Activated CD8-positive, alpha-beta memory T cell treated with anti-CD3 and anti-CD28 coated beads for 36 hours (primary cell): Measurements from ENCODE around the gene CLSTN3. TPM values are rescaled to one million over a fixed set of nuclear protein-coding genes. Genes with fewer than 3 reads are reported as not detected.

Experiments
- CTCF ChIA-PET: fragments of 350-600 bp; sonication (Branson Sonifier 250); formaldehyde crosslinking; loops from one replicate; lab custom pipeline; 2021; ENCODE audit warnings: antibody characterized with exemption; lab: Charles Lee
- POLR2A ChIA-PET: fragments of 350-600 bp; sonication (Branson Sonifier 250); formaldehyde crosslinking; loops from one replicate; lab custom pipeline; 2021; ENCODE audit warnings: antibody characterized with exemption; lab: Charles Lee
- total RNA-seq, 2 experiments: library from RNA; stranded (reverse); gene quantifications; one replicate each; pipeline ENCODE4 v1.2.3, GENCODE V29; 2021

The CLSTN3 gene
- 10 to 100 TPM; 19.0 to 19.5 TPM for total RNA-seq

DNA sequence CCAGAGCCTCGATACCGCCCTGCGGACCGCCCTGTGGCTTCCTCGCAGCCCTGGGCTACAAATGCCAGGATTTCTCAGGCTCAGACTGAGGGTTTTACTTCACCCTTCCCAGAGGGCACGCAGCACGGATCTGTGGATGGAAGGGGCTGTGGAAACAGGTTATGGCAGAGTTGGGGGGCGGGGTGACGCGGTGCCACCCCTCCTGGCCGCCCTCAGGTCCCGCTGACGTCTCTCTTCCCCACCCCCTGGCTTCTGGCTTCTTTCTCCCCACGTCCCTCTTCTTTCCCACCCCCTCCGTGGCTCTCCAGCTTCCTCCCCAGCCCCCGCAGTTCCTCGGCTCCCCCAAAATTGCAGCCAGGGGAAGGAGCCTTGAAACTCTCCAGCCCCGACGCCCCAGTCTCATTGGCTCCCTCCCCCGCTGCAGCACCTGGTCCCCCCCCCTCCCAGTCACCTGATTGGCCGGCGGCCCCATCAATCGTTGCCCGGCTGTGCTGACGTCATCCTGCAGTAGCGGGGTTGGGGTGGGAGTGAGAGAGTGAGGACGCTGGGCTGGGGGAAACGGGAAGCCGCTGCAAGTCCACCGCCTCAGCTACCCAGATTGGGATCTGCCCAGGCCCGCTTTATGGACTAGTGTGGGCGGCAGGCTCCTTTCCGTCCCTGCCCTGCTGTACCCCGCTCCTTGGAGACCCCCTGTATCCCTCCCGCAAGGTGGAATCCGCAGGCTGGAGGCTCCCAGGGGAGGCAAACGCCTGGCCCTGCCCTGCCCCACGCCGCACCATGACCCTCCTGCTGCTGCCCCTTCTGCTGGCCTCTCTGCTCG, at the start of gene CLSTN3:
CLSTN3 (plus strand) TSS at position 500 of the 820 bp plus-strand sequence; CDS start at position 778, 278 bp downstream.
- ChIA-PET CTCF (interaction anchor here (1.2 to 2.2 kb wide), 2 partner anchors 15 to 17 kb away, joined by 3 to 11 read pairs; no protein-coding TSS in a partner anchor), POLR2A (interaction anchor here (0.7 to 1.1 kb wide), 2 partner anchors 160 to 666 kb away, joined by 3 read pairs; partner anchors contain the start of genes EMG1 and PHB2)

DNA sequence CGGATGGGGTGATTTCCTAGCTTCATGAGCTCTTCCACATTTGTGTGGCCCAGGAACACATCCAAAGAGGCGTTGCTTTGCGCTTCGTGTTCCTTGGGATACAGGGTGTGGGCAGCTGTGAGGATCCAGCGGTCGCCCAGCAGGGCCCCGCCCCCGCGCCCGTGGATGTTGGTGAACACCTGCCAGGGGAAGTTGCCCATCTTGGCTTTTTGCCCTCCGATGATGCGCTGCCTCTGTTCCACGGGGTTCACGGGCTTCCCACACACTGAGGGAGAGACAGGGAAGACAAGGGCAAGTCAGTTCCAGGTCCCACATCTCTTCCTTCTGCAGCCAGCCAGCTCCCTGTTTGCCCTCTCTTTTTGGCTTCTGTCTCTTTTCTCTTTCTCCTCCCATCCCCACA, 49.1 kb upstream of the CLSTN3 start:
- ChIA-PET CTCF (no interaction called here), POLR2A (no interaction called here)

DNA sequence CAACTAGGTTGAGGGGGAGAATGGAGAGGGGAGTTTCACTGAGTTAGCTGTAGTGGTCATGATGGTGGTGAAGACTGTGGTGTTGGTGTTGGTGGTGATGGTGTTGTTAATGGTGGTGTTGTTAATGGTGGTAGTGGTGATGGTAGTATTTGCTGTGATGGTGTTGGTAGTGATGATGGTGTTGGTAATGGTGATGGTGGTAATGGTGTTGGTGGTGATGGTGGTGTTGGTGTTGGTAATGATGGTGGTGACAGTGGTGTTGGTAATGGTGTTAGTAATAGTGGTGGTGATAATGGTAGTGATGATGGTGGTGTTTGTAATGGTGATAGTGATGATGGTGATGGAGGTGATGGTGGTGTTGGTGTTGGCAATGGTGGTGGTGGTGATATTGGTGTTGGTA, 47.0 kb upstream of the CLSTN3 start:
- CTCF ChIA-PET, result interaction anchor here (1.2 kb wide), 1 partner anchor 10 kb away, joined by 3 read pairs; no protein-coding TSS in a partner anchor
- POLR2A ChIA-PET, result no interaction called here

DNA sequence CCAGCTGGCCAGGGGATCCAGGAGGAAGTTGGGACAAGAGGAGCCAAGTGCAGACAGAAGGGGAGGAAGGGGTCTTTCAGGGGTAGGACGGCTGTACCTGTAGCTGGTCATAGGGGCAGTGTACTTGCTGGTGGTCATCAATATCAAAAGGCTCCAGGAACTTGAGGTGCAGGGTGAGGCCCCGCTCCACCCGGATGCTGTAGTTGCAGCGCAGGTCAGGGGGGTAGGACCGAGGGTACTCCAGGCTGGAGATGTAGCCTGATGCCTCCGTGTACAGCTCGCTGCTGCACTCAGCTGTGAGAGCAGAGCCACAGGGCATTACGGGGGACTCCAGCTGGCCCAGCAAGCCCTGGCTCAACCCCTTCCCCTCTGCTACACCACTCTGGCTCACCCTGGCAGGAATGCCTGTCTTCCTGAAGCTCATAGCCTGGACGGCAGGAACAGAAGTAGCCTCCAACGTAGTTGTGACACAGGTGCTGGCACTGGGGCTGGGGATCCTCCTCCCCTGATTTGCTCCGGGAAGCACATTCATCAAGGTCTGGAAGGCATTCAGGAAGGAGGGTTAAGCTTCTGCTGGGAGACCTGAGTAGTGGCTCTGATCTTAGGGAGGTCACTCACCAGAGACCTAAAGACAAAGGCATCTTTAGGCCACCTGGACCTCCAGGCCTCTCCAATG, 40.8 kb upstream of the CLSTN3 start:
- ChIA-PET POLR2A (no interaction called here), CTCF (interaction anchor here (1.3 kb wide), 1 partner anchor 364 kb away, joined by 4 read pairs; no protein-coding TSS in a partner anchor)

DNA sequence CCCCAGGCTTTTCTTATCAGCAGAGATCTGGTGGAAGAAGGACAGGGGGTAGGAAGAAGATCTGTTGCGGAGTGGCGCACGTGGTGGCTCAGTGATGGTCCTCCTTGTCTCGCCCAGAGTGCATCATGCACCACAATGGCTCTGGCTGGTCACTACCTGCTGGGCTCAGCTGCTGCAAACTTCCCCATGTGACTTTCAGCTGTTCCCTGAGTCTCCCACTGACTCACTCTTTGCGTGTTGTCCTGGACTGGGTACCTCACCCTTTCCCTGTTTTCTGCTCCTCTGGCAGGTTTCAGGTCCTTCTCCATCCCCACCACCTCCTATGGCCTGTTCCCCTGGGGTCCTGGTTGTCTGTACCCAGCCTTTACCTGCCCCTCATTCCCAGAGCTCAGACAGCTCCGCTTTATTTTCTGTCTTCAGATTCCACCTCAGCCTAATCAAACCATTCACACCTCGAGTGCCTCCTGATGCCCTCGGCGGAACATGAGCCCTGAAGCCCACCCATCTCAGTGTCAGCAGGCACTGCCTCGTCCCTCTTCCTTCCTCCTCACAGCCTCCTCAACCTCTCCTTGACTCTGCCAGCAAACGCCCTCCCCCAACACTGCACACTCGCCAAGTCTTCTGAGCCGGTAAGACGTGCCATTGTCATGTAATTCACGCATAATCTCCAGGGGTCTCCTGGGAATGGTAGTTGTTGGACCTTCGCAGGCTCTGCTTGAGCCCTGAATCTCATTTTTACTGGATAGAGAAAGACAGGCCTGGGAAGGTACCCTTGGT, 39.8 kb upstream of the CLSTN3 start:
- POLR2A ChIA-PET, result no interaction called here
- CTCF ChIA-PET, result interaction anchor here (1.3 to 1.8 kb wide), 2 partner anchors 146 to 365 kb away, joined by 4 to 6 read pairs; partner anchors contain the start of genes C12orf57 and RNU7-1

DNA sequence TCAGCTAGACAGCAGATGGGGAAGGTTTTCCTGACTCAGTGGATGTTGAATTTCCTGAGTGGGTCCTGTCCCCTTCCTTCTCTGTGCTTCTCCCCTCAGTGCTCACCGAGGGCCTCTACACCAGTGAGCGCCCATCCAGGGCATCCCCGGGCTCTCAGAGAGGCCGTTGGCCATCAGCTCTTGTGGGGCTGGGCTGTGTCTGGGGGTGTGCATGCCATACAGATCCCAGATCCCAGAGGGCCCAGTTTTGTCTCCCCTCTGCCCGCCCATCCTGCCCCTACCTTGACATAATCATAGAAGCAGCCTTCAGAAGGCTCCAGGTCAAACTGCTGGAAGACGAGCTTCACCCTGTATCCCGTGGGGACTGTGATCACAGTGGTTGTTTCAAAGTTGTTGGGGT, 39.0 kb upstream of the CLSTN3 start:
- POLR2A ChIA-PET, result interaction anchor here (0.6 kb wide), 1 partner anchor 16 kb away, joined by 3 read pairs; no protein-coding TSS in a partner anchor
- CTCF ChIA-PET, result interaction anchor here (0.6 to 1.8 kb wide), 2 partner anchors 60 to 147 kb away, joined by 3 to 6 read pairs; partner anchors contain the start of genes C12orf57 and RNU7-1

DNA sequence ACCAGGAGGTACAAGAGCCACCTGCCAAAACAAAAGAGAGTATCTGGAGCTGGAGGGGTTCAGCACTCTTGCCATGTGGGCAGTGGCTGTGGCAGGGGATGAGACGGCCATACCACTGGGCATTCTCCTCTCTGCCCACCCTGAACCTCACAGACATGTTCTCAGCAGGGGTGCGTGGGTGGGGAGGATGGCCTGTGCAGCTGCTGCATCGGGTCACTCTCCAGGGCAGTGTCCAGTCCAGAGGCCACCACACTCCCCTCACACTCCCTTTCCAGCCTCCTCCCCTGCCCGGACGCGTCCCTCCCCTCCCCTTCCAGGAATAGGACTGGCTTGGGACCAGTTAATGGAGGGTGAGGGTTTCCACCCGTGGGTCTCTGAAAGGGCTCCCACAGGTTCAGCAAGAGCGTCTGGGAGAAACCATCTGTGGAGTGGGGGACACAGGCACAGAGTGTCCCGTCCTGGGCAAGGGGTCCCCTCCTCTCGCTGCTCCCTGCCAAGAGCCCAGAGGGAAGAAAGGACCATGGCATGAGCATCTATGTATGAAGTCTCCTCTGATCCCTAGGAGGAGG, 38.4 kb upstream of the CLSTN3 start:
- CTCF ChIA-PET, result interaction anchor here (0.6 to 1.8 kb wide), 4 partner anchors 13 to 148 kb away, joined by 3 to 6 read pairs (median 3); partner anchors contain the start of genes C12orf57, PTPN6 and RNU7-1
- POLR2A ChIA-PET, result interaction anchor here (0.6 kb wide), 1 partner anchor 15 kb away, joined by 3 read pairs; no protein-coding TSS in a partner anchor

DNA sequence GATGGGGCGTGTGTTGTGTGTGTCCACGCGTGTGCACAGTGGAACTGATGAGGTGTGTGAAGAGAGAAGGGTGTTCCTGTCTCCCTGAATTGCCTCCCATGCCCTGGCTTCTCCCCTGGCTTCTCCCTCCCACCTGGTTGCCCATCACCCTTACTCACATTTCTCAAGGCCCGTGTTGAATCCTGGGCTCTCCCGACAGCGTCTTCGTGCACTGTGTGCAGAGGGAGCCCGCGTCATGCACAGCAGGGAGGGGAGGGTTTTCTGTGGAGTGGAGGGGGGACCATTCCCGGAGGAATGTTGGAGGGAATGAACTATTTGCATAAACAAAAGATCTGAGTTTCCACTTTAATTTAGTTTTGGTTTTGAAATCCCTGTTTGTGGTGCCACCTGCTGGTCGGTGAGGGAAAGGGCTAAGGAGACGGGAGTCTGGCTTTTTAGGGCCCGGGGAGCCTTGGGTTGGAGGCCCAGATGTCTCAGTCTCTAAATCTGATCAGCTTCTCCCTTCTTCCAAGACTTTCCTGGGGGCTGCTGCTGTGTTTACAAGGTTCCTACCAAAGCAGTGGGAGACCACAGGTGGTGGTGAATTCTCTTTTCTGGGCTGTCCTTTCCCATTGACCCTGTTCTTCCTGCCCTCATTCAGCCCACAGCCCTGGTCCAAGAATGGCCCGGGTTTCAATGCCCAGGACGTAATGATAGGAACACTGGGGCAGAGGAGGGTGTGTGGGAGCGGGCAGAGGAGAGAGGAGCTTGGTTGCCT, 37.8 kb upstream of the CLSTN3 start, which contains the start of gene C1R:
C1R (minus strand) TSS at position 217 of the 757 bp plus-strand sequence; CDS start at position 160, 57 bp downstream.
- ChIA-PET CTCF (interaction anchor here (0.8 to 1.6 kb wide), 8 partner anchors 10 to 141 kb away, joined by 3 to 10 read pairs (median 4); partner anchors contain the start of genes C1RL and PTPN6), POLR2A (no interaction called here)

DNA sequence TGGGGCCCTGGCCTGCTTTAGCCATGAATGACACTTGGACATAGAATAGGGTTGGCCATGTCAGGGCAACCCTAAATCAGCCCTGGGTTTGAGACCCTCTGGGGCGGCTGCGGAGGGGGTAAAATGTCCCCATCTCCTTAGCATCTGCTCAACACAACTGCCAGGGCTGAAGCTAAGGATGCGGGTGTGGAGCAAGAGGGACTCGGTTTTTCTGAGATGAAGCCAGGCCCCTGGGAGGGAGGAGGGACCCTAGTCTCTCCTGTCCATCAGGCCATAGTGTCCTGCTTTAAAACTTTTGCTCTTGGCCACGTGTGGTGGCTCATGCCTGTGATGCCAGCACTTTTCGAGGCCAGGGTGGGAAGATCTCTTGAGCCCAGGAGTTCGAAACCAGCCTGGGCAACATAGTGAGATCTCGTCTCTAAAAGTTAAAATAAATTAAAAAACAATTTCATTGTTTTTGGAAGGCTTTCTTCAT, 37.1 kb upstream of the CLSTN3 start:
- ChIA-PET POLR2A (interaction anchor here (1.8 kb wide), 1 partner anchor 15 kb away, joined by 8 read pairs; no protein-coding TSS in a partner anchor), CTCF (interaction anchor here (0.8 to 1.6 kb wide), 9 partner anchors 10 to 142 kb away, joined by 3 to 10 read pairs (median 4); partner anchors contain the start of genes C1RL and PTPN6)

DNA sequence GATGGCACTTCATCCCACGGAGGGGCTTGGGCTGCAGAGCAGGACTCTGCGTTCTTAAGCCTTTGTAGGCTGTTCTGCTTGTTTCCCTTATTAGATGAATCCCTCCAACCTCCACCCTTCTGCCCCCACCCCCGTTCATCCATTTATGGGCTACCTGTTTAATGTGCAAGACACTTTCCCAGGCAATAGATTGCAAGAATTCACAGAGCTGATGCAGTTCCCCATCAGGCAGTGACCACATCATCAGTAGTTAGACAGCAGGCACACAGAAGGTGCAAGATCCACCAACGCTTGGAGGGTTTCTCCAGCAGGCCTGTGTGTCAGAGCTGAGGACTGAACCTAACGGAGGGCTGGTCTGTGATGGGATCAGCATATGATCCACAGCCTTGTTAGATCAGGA, 36.7 kb upstream of the CLSTN3 start:
- ChIA-PET POLR2A (interaction anchor here (1.8 kb wide), 1 partner anchor 15 kb away, joined by 8 read pairs; no protein-coding TSS in a partner anchor), CTCF (interaction anchor here (0.6 to 1.6 kb wide), 5 partner anchors 14 to 60 kb away, joined by 3 to 10 read pairs (median 5); partner anchors contain the start of gene C1RL)

DNA sequence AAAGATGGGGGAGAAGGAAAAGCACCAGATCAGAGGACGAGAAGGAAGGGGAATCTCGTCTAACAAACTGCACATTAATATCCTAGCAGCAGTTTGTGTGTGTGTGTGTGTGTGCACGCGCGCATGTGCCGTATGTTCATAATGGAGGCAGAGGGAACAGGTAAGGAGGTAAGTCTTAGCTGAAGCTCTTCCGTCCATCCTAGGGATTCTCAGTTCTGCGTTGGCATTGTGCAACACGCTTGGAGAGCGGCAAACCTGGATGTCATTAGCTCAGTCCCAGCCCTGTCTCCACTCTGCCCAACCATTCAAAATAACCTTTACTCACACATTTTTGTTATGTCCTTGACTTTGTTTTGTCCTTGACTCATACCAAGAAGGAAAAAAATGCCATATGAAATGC, 36.3 kb upstream of the CLSTN3 start:
- POLR2A ChIA-PET, result interaction anchor here (1.8 kb wide), 1 partner anchor 14 kb away, joined by 8 read pairs; no protein-coding TSS in a partner anchor
- CTCF ChIA-PET, result interaction anchor here (0.6 to 1.6 kb wide), 4 partner anchors 13 to 25 kb away, joined by 3 to 10 read pairs (median 5); partner anchors contain the start of gene C1RL

DNA sequence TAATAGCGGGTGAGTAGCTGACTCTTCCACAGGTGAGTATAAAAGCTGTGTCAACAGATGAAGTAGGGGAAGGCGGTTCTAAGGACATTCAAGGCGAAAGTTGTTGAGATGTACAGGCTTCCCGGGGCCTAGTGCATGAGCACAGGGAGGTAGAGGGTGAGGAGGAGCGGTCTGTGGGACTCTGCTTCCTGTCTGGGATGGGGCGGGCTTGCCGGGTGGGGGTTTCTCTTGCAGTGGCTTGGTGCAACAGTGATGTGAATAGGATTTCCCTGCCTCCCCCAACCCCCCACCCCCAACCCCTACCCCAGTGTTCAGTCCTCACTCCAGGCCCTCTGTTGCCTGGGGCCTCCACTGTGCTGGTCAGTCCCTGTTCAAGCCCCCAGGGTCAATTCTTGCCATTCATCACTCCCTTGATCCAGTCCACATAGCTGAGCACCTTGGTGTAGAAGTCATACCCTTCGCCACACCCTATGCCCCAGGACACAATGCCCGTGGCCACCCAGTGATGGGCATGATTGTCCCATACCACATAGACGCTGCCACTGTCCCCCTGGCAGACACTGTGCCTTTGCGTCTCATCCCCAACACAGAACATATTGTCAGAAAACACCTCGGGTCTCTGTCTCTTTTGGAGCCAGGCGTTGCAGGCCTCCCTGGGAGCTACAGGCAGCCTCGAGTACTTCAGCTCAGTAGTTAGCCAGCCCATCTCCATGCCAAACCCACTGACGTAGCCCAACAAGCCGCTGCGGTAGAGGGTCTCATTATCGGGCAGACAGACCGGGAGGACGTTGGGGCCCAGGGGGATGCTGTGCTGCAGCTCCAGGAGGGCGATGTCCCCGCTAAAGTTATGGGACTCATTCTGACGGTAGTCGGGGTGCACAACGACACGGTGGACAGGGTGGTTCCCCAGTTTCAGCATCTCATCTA, 33.9 kb upstream of the CLSTN3 start:
- ChIA-PET CTCF (interaction anchor here (2.1 kb wide), 1 partner anchor 12 kb away, joined by 7 read pairs; the partner anchor contains the start of gene C1RL), POLR2A (no interaction called here)

DNA sequence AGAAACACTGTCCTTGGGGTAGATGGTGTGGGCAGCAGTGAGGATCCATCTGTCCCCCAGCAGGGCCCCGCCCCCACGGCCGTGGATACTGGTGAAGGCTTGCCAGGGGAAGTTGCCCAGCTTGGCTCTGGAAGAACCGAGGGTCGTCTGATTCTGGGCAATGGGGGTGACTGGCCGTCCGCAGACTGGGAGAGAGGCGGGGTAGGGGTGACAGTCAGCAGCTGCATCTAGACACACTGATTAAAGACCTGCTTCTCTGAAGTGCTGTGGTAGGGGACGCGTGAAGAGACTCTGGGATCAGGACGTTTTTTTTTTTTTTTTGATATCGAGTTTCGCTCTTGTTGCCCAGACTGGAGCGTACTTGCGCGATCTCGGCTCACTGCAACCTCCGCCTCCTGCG, 33.2 kb upstream of the CLSTN3 start:
- ChIA-PET POLR2A (no interaction called here), CTCF (interaction anchor here (2.1 kb wide), 1 partner anchor 11 kb away, joined by 7 read pairs; the partner anchor contains the start of gene C1RL)

DNA sequence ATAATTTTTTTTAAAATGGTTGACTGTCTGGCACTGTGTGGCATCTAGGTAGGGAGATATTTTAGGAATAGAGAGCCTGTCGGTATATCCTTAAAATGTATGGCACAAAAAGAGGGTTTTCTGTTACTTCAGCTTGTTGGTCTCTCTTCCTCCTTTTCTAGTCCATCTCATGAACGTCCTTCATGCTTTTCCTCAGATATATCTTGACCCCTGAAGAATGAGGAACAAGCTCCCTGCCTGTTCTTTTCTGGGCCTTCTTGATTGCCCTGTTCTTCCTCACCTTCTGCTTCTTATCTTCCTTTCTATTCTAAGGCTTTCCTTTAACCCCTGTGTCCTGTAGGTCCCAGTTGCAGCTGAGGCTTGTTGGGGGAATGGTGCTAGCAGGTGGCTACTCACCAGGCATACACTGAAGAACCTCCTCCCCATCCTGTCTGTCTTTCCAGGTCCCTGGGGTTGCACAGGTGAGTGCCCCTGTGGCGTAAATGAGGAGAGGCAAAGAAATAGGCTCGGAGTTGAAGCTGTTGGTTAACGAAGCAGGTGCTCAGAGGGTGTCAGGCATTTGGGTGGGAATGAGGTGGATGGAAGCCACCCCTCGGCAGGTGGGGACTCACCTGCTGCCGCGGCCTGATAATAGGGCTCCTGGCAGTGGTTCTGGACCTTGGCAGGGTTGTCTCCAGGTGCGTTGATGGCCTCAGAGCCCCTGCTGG, 30.7 kb upstream of the CLSTN3 start:
- ChIA-PET CTCF (no interaction called here), POLR2A (no interaction called here)

DNA sequence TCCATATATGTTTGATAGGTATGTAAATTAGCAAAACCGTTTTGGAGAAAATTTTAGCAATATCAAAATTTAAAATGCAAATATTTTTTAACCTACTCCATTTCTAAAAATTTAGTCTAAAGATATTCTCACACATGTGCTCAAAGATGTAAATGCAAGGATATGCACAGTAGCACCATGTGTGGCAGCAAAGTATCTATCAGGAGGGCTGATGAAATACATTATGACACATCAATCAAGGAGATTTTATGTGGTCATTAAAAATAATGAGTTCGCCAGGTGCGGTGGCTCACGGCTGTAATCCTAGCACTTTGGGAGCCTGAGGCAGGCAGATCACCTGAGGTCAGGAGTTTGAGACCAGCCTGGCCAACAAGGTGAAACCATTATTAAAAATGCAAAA, 29.9 kb upstream of the CLSTN3 start:
- ChIA-PET POLR2A (no interaction called here), CTCF (no interaction called here)
